Neural progenitor cell (in vitro differentiated cells): ENCODE results near the gene CEP57L1. TPM values are rescaled to one million over a fixed set of nuclear protein-coding genes. Genes with fewer than 3 reads are reported as not detected.
"Not testable (repeated sequence)": the region's sequence is repeated elsewhere in the genome, so short reads cannot be mapped to it uniquely, and the experiment has no call there.

Source experiments
- DNase-seq: peaks from one replicate; pipeline ENCODE4 v3.0.0-alpha.2; 2016; ENCODE audit warnings: low spot score
- H2AFZ ChIP-seq: fragments of 200-600 bp; sonication (generic); replicated peaks from 2 replicates; pipeline ENCODE4 v1.6.1; 2016; ENCODE audit warnings: antibody characterized with exemption
- H3F3A ChIP-seq: fragments of 200-600 bp; sonication (generic); 2 replicates; pipeline ENCODE4 v1.6.1; 2016; ENCODE audit warnings: antibody characterized with exemption, low read depth
- H3K27ac ChIP-seq: fragments of 200-600 bp; sonication (generic); 2 replicates; pipeline ENCODE4 v1.5.1; 2016; ENCODE audit warnings: mild to moderate bottlenecking
- H3K27me3 ChIP-seq: fragments of 200-600 bp; sonication (generic); 2 replicates; pipeline ENCODE4 v1.6.1; 2016; ENCODE audit warnings: mild to moderate bottlenecking, moderate library complexity
- H3K36me3 ChIP-seq: fragments of 200-600 bp; sonication (generic); 2 replicates; pipeline ENCODE4 v1.5.1; 2016
- H3K4me1 ChIP-seq: fragments of 200-600 bp; sonication (generic); 2 replicates; pipeline ENCODE4 v1.6.1; 2016; ENCODE audit warnings: mixed run types
- H3K4me2 ChIP-seq: fragments of 200-600 bp; sonication (generic); 2 replicates; pipeline ENCODE4 v1.6.1; 2016
- H3K4me3 ChIP-seq: fragments of 200-600 bp; sonication (generic); 2 replicates; pipeline ENCODE4 v1.5.1; 2016
- H3K79me2 ChIP-seq: fragments of 200-600 bp; sonication (generic); 2 replicates; pipeline ENCODE4 v1.6.1; 2016; ENCODE audit warnings: low read depth
- H3K9ac ChIP-seq: fragments of 200-600 bp; sonication (generic); 2 replicates; pipeline ENCODE4 v1.6.1; 2016
- H3K9me3 ChIP-seq: fragments of 200-600 bp; sonication (generic); 2 replicates; pipeline ENCODE4 v1.5.1; 2016; ENCODE audit warnings: low read depth
- H4K20me1 ChIP-seq: fragments of 200-600 bp; sonication (generic); 2 replicates; pipeline ENCODE4 v1.6.1; 2016; ENCODE audit warnings: low read depth
- H3K27ac Mint-ChIP-seq: 3 replicates; pipeline ENCODE4 v1.8.0; 2021; ENCODE audit warnings: mixed read lengths
- H3K27me3 Mint-ChIP-seq: 2 replicates; pipeline ENCODE4 v1.8.0; 2022; ENCODE audit warnings: low read depth, mild to moderate bottlenecking, inconsistent platforms, moderate library complexity, mixed read lengths; ENCODE audit not compliant: insufficient read depth
- H3K36me3 Mint-ChIP-seq: 3 replicates; pipeline ENCODE4 v1.8.0; 2021; ENCODE audit warnings: mixed read lengths
- H3K4me1 Mint-ChIP-seq: 3 replicates; pipeline ENCODE4 v1.8.0; 2021; ENCODE audit warnings: mixed read lengths
- H3K4me3 Mint-ChIP-seq: 3 replicates; pipeline ENCODE4 v1.8.0; 2021; ENCODE audit warnings: mild to moderate bottlenecking, moderate library complexity, mixed read lengths
- H3K9me3 Mint-ChIP-seq: 3 replicates; pipeline ENCODE4 v1.8.0; 2020; ENCODE audit warnings: mixed read lengths
- EZH2 ChIP-seq: fragments of 200-600 bp; sonication (generic); IDR thresholded peaks from 2 replicates; pipeline ENCODE4 v1.6.1; 2017; ENCODE audit warnings: antibody characterized with exemption, mild to moderate bottlenecking, moderate library complexity
- EZH2phosphoT487 ChIP-seq: fragments of 200-600 bp; sonication (generic); IDR thresholded peaks from 2 replicates; pipeline ENCODE4 v1.6.1; 2017; ENCODE audit warnings: antibody characterized with exemption
- total RNA-seq: library from RNA; depleted of rRNA; stranded (reverse); fragments of >200 nt; gene quantifications from 2 replicates; pipeline ENCODE4 v1.2.3, GENCODE V29; 2015; ENCODE audit warnings: low replicate concordance
- TF ChIP-seq, protein P1 (sequence below): fragments of 200-600 bp; sonication (generic); IDR thresholded peaks from 2 replicates; pipeline ENCODE4 v1.5.1; 2017; ENCODE audit warnings: antibody characterized with exemption, mild to moderate bottlenecking

The CEP57L1 gene
- total RNA-seq, 1 donor from 2014 or later = 68.0 TPM

GRCh38 chr6:109124219-109124618 is 28.9 kb downstream of the CEP57L1 start:
- no peaks in the 10 kb centered on the region for H3K79me2 ChIP-seq
- Mint-ChIP-seq H3K4me1 (peaks cover 1% of the 10 kb centered on the region), H3K27me3 (peaks cover 4% of the 10 kb centered on the region), H3K4me3 (no peak overlapping the region), H3K36me3 (no peaks in the 10 kb centered on the region), H3K27ac (no peak overlapping the region), H3K9me3 (no peaks in the 10 kb centered on the region)
- H4K20me1 ChIP-seq = no peaks in the 10 kb centered on the region
- H3F3A ChIP-seq = no peaks in the 10 kb centered on the region
- DNase-seq = no peak
- H3K4me1 ChIP-seq = no peaks in the 10 kb centered on the region
- no peaks in the 10 kb centered on the region for H3K27me3 ChIP-seq
- H3K9me3 ChIP-seq = no peaks in the 10 kb centered on the region
- H3K4me2 ChIP-seq = no peak overlapping the region
- H2AFZ ChIP-seq = no peak overlapping the region
- H3K27ac ChIP-seq = no peak overlapping the region
- H3K9ac ChIP-seq = no peak overlapping the region
- no peak overlapping the region for H3K4me3 ChIP-seq
- TF ChIP-seq EZH2 (no peak), EZH2phosphoT487 (no peak)
- TF ChIP-seq, protein P1, sequence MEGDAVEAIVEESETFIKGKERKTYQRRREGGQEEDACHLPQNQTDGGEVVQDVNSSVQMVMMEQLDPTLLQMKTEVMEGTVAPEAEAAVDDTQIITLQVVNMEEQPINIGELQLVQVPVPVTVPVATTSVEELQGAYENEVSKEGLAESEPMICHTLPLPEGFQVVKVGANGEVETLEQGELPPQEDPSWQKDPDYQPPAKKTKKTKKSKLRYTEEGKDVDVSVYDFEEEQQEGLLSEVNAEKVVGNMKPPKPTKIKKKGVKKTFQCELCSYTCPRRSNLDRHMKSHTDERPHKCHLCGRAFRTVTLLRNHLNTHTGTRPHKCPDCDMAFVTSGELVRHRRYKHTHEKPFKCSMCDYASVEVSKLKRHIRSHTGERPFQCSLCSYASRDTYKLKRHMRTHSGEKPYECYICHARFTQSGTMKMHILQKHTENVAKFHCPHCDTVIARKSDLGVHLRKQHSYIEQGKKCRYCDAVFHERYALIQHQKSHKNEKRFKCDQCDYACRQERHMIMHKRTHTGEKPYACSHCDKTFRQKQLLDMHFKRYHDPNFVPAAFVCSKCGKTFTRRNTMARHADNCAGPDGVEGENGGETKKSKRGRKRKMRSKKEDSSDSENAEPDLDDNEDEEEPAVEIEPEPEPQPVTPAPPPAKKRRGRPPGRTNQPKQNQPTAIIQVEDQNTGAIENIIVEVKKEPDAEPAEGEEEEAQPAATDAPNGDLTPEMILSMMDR = no peak
- no peaks in the 10 kb centered on the region for H3K36me3 ChIP-seq

GRCh38 chr6:109125504-109125903 is 30.2 kb downstream of the CEP57L1 start:
- H4K20me1 ChIP-seq = no peaks in the 10 kb centered on the region
- no peaks in the 10 kb centered on the region for H3K9me3 ChIP-seq
- no peaks in the 10 kb centered on the region for H3K36me3 ChIP-seq
- H3K27me3 Mint-ChIP-seq = peaks cover 4% of the 10 kb centered on the region
- H3K9me3 Mint-ChIP-seq = no peaks in the 10 kb centered on the region
- no peaks in the 10 kb centered on the region for H3F3A ChIP-seq
- DNase-seq = no peak
- no peak overlapping the region for H3K9ac ChIP-seq
- no peak overlapping the region for H3K4me3 ChIP-seq
- no peak overlapping the region for H3K4me2 ChIP-seq
- no peak overlapping the region for H3K27ac ChIP-seq
- H3K27me3 ChIP-seq = no peaks in the 10 kb centered on the region
- no peaks in the 10 kb centered on the region for H3K4me1 Mint-ChIP-seq
- no peaks in the 10 kb centered on the region for H3K4me1 ChIP-seq
- no peak overlapping the region for H2AFZ ChIP-seq
- no peaks in the 10 kb centered on the region for H3K79me2 ChIP-seq
- no peak overlapping the region for H3K4me3 Mint-ChIP-seq
- peaks cover 2% of the 10 kb centered on the region for H3K36me3 Mint-ChIP-seq
- TF ChIP-seq EZH2phosphoT487 = no peak
- TF ChIP-seq, protein P1 = no peak
- TF ChIP-seq EZH2 = no peak
- no peak overlapping the region for H3K27ac Mint-ChIP-seq

GRCh38 chr6:109130065-109130464 is 34.8 kb downstream of the CEP57L1 start:
- no peaks in the 10 kb centered on the region for H3K79me2 ChIP-seq
- H3K27ac Mint-ChIP-seq = no peak overlapping the region

DNA sequence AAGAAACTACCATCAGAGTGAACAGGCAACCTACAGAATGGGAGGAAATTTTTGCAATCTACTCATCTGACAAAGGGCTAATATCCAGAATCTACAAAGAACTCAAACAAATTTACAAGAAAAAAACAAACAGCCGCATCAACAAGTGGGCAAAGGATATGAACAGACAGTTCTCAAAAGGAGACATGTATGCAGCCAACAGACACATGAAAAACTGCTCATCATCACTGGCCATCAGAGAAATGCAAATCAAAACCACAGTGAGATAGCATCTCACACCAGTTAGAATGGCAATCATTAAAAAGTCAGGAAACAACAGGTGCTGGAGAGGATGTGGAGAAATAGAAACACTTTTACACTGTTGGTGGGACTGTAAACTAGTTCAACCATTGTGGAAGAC is 40.3 kb downstream of the CEP57L1 start:
- DNase-seq, H3K27me3 Mint-ChIP-seq, H4K20me1 ChIP-seq, H3K4me2 ChIP-seq, H2AFZ ChIP-seq, H3K4me1 ChIP-seq, H3K4me3 ChIP-seq, H3K9me3 ChIP-seq, H3F3A ChIP-seq, H3K36me3 ChIP-seq, H3K4me1 Mint-ChIP-seq, H3K27ac Mint-ChIP-seq, H3K9ac ChIP-seq, H3K27ac ChIP-seq, H3K4me3 Mint-ChIP-seq, H3K27me3 ChIP-seq, H3K79me2 ChIP-seq: not testable (repeated sequence)
- Mint-ChIP-seq H3K36me3 (peaks cover 10% of the 10 kb centered on the region), H3K9me3 (peaks cover 14% of the 10 kb centered on the region)

More at GRCh38 chr6:109130065-109130464, 34.8 kb downstream of the CEP57L1 start:
- Histone ChIP-seq H3K4me3 (no peak overlapping the region), H4K20me1 (no peaks in the 10 kb centered on the region), H3K9me3 (no peaks in the 10 kb centered on the region), H3K9ac (no peak overlapping the region), H3K4me2 (no peak overlapping the region), H3K36me3 (no peaks in the 10 kb centered on the region), H3K27me3 (no peaks in the 10 kb centered on the region), H2AFZ (no peak overlapping the region), H3K4me1 (no peaks in the 10 kb centered on the region), H3K27ac (no peak overlapping the region), H3F3A (no peaks in the 10 kb centered on the region)
- no peak for TF ChIP-seq EZH2
- no peak for TF ChIP-seq EZH2phosphoT487
- TF ChIP-seq, protein P1 = no peak
- peaks cover 10% of the 10 kb centered on the region for H3K36me3 Mint-ChIP-seq
- peaks cover 10% of the 10 kb centered on the region for H3K9me3 Mint-ChIP-seq
- H3K4me1 Mint-ChIP-seq = no peaks in the 10 kb centered on the region
- no peak overlapping the region for H3K4me3 Mint-ChIP-seq
- no peaks in the 10 kb centered on the region for H3K27me3 Mint-ChIP-seq
- DNase-seq = no peak

DNA sequence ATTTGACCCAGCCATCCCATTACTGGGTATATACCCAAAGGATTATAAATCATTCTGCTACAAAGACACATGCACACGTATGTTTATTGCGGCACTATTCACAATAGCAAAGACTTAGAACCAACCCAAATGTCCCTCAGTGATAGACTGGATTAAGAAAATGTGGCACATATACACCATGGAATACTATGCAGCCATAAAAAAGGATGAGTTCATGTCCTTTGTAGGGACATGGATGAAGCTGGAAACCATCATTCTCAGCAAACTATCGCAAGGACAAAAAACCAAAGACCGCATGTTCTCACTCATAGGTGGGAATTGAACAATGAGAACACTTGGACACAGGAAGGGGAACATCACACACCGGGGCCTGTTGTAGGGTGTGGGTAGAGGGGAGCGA is 40.7 kb downstream of the CEP57L1 start:
- H3K4me3 ChIP-seq, H3K4me1 ChIP-seq, H3K27ac Mint-ChIP-seq, H3K9me3 ChIP-seq, H3K79me2 ChIP-seq, H3K4me2 ChIP-seq, H4K20me1 ChIP-seq, H3K4me3 Mint-ChIP-seq, H3K36me3 ChIP-seq, DNase-seq, H3K27me3 ChIP-seq, H2AFZ ChIP-seq, H3K9ac ChIP-seq, H3K27ac ChIP-seq, H3K4me1 Mint-ChIP-seq, H3K27me3 Mint-ChIP-seq, H3F3A ChIP-seq: not testable (repeated sequence)
- Mint-ChIP-seq H3K9me3 (peaks cover 14% of the 10 kb centered on the region), H3K36me3 (peaks cover 12% of the 10 kb centered on the region)

GRCh38 chr6:109136530-109136929 is 41.2 kb downstream of the CEP57L1 start:
- not testable (repeated sequence) for H3K27me3 Mint-ChIP-seq, H3K9ac ChIP-seq, H2AFZ ChIP-seq, DNase-seq, H3F3A ChIP-seq, H3K4me1 ChIP-seq, H3K79me2 ChIP-seq, H3K4me1 Mint-ChIP-seq, H3K36me3 ChIP-seq, H3K4me3 ChIP-seq, H3K4me2 ChIP-seq, H3K27me3 ChIP-seq, H3K27ac ChIP-seq, H3K27ac Mint-ChIP-seq, H3K9me3 ChIP-seq, H4K20me1 ChIP-seq, H3K4me3 Mint-ChIP-seq
- Mint-ChIP-seq H3K36me3 (peaks cover 12% of the 10 kb centered on the region), H3K9me3 (peaks cover 14% of the 10 kb centered on the region)
